DMS79 treated with DMSO at 0.1 percent for 48 hours (cell line): ENCODE results near the gene HSBP1L1.
A peak's percentile ranks its signal among the peaks of the same experiment; 100 is the strongest.

Source experiments
- DNase-seq: peaks from one replicate; lab custom pipeline; 2025; lab: John Stamatoyannopoulos, UW

Gene HSBP1L1

GRCh38 chr18:79961527-79962291 is 2.7 kb upstream of the HSBP1L1 start:
- no peak for DNase-seq

DNA sequence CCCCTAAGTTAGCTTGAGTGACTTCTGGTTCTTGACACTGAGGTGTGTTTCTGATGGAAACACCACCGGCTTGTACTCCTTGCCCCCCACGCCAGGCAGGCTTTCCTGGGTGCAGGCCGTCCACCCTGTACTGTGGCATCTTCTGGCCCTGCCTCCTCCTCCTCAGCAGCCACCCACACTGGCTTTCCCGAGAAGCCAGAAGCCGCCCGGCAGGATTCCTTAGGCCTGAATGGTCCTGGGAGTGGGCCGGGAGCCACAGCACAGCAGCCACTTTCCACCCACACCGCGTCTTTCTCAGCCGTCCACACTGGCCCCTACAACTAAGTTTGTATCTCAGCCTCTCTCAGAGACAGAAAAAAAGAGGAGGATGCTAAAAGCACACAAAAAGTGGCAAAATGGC is 2.1 kb upstream of the HSBP1L1 start:
- DNase-seq: no peak

- DNase-seq: no peak
Observed at GRCh38 chr18:79962835-79963657, 1.4 kb upstream of the HSBP1L1 start.

GRCh38 chr18:79963658-79964329 is 649 bp upstream of the HSBP1L1 start:
- DNase-seq: no peak

GRCh38 chr18:79965119-79965902 is 868 bp downstream of the HSBP1L1 start:
- peak; percentile 59 for DNase-seq

GRCh38 chr18:79970419-79971133 is 6.1 kb downstream of the HSBP1L1 start:
- DNase-seq: no peak

- no peak for DNase-seq
Observed at GRCh38 chr18:79971211-79971952, 6.9 kb downstream of the HSBP1L1 start.

DNA sequence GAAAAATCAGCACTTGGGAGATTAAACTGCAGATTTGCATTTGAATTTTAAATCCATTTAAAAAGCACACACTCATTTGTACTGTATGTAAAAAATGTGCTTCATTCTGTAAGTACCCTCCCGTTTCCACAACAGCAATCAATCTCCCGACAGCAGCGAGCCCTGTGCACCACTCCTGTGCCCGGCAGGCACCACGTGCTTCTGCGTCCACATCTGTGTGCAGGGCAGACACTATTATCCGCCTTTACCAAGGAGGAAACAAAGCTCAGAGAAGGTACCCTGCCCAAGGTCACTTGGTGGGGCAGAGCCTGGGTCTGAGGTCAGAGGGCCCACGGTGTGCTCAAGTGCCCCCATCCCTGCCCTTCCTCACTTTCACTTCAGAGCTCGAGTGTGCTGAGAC is 7.5 kb downstream of the HSBP1L1 start:
- DNase-seq: no peak

DNA sequence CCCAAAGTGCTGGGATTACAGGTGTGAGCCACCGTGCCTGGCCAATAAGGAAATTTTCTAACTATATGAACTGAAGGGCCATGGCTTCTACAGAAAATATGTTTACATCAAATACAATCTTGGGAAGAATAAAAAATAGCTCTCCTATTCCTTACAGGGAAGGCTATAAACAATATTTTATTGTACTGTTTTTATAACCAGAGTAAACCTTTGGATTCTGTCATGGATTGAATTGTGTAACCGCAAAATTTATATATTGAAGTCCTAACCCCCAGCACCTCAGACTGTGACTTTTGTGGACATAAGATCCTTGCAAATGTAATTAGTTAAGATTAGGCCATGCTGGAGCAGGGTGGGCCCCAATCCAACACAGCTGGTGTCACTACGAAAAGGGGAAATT is 8.3 kb downstream of the HSBP1L1 start:
- no peak for DNase-seq

DNA sequence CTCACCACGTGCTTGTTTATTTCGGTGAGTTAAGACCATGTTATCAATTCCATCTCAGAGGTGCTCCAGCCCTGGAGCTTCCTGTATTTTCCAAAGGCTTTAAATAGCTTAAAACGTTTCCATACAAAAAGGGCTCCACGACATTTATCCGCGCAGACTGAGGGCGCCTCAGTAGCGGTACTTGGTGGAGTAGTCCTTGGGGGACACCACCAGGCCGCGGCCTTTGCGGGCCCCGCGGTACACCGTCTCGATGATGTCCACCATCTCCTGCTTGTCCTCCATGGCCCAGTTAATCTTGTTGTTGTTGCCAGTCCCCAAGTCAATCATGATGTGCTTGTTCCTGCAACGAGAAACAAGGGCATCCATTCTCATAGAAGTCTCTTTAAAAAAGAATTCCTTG is 9.1 kb downstream of the HSBP1L1 start:
- no peak for DNase-seq

DNA sequence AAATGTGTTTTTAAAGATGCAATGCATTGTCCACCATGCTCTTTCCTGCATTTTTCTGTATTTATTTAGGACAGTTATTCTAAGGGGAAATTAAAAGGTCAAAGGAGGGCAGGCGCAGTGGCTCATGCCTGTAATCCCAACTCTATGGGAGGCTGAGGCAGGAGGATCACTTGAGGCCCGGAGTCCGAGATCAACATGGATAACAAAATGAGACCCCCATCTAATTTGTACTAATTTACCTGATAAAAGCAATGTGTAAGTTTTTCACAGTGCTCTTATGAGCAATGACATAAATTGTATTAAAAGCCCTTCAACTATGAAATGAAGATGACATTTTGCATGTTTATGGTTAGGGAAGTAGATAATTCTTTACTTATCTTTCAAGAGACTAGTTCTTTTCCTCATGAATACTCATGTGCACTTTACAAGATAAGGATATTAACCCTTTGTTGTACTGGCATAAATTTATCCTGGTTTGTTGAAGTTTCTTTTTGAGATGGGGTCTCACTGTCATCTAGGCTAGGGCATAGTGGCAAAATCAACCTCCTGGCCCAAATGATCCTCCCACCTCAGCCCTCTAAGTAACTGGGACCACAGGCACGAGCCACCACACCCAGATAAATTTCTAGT is 9.7 kb downstream of the HSBP1L1 start:
- DNase-seq: no peak

DNA sequence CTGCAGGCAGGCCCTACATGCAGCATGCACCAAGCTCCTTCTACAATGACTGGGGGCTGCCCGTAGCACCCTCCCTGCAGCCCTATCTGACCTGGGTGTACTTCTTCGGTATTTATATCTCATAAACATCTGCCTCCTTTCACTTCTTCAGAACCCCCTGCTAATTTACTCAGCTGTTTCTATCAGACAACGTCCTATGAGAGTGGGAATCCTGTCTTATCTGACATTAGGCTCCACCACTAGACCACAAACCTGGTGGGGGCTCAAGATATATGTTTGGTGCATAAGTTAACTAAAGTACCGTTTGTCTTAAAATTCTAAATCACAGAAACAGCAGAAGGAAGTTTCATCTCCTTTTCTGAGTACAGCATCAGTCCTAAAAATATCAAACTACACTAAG is 10.6 kb downstream of the HSBP1L1 start:
- DNase-seq: no peak

DNA sequence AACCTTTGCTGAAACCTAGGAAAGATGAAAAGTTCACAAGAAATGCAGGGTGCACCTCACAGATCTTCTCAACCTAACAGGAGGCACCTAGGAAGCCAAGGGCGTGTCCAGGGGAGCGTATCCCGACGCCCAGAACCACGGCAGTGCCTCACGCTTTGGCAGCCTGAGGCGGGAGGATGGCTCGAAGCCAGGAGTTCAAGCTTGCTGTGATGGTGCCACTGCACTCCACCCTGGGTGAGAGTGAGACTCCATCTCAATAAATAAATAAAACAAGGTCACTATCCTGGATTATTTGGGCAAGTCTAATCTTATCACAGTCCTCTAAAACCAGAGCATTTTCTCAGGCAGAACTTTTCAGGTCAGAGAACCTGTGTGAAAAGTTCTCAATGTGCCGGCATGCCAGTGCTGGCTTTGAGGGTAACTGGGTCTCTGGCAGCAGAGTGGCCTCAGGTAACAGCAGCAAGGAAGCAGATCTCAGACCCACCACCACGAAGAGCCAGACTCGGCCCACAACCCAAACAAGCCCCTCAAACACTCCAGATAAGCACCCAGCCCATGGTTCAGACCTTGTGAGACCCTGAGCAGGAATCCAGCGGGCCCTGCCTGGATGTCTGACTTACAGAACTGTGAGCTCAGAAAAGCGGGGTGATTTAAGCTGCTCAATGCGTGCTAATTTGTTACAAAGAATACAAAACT is 11.7 kb downstream of the HSBP1L1 start:
- DNase-seq: no peak

DNA sequence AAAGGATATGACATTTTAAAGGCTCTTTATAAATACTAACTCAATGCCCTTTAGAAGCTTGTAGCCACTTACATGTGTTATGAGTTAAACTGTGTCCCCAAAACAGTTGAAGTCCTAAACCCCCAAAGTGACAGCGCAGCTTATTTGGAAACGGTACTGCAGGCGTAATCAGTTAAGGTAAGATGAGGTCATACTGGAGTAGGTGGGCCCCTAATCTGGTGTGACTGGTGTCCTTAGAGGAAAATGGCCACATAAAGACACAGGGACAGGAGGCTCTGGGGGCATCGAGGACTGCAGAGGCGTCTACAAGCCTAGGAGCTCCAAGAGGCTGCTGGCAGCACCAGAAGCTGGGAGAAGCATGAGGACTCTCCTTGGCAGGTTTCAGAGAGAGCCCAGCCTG is 15.4 kb downstream of the HSBP1L1 start:
- DNase-seq: no peak

DNA sequence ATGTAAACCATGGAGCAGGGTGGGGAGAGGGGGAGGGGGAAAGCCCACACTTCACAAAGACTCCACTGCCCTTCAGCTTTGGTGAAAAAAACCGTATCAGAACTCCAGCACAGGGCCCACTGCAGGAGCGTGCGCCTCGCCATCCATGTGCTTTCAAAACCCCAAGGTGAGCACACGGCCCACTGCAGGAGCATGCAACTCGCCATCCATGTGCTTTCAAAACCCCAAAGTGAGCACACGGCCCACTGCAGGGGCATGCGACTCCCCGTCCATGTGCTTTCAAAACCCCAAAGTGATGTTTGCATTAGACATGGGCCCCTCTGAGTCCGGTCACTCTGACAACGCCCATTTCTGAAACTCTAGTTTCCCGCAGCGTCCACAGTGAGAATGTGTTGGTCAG is 16.1 kb downstream of the HSBP1L1 start:
- no peak for DNase-seq

DNA sequence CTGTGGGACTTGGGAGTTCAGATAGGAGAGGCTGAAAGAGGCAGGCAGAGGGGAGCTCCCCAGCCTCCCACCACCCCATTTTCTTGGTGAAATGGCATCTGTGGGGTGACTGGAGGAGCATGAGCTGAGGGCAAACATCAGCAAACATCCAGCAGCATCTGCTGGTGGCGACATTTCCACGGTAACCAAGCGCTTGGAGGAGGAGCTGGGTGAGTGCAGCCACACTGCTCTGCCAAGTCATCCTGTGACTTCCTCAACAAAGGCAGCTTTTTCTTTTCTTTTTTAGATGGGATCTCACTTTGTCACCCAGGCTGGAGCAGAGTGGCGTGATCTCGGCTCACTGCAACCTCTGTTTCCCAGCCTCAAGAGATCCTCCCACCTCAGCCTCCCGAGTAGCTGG is 18.3 kb downstream of the HSBP1L1 start:
- no peak for DNase-seq

DNA sequence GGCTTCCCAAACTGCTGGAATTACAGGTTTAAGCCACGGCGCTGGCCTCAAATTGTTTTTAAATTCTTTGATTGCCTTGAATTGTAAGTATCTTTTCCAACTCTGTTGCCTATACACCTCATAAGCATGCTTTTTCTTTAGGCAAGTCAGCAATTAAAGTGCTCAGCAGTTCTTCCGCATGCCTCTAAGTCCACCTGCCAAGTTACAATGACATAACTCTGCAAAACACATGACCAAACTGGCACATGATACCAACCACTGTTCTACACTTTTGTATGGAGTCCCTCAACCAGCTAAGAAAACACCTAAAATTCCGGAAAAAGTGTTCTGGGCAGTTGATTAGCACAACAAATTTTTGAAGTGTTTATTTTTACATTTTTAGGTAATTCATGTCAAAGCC is 18.8 kb downstream of the HSBP1L1 start:
- no peak for DNase-seq

- DNase-seq: peak; percentile 19
Observed at GRCh38 chr18:79983793-79984192, 19.4 kb downstream of the HSBP1L1 start.

DNA sequence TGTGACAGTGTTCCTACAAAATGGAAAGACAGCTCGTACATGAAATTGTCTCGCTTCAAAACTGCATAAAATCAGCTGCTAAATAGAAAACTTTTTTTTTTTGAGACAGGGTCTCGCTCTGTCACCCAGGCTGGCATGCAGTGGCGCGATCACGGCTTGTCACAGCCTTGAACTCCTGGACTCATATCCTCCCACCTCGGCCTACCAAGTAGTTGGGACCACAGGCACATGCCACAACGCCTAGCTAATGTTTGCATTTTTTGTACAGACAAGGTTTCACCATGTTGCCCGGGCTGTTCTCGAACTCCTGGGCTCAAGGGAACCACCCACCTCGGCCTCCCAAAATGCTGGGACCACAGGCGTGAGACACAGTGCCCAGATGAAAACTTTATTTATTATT is 20.7 kb downstream of the HSBP1L1 start:
- DNase-seq: no peak

GRCh38 chr18:79986726-79987125 is 22.3 kb downstream of the HSBP1L1 start:
- DNase-seq: no peak
